HEK293 (cell line): Measurements from ENCODE around the gene HEATR5A.

Experiments
- CTCF ChIA-PET: fragments of 350-600 bp; formaldehyde crosslinking; extraction: SDS; loops from one replicate; lab custom pipeline; 2021; ENCODE audit warnings: antibody characterized with exemption; lab: Yijun Ruan, JAX
- POLR2A ChIA-PET: fragments of 300-600 bp; formaldehyde crosslinking; extraction: SDS; loops from one replicate; lab custom pipeline; 2020; ENCODE audit warnings: antibody characterized with exemption, inconsistent platforms; lab: Yijun Ruan, JAX
- H3K27ac ChIP-seq: fragments of 200-500 bp; sonication (Bioruptor generic); 2 replicates; pipeline ENCODE4 v1.5.1; 2014; ENCODE audit warnings: low read depth, low read length, control low read depth, inconsistent platforms; ENCODE audit errors: extremely low read depth
- H3K36me3 ChIP-seq, 2 experiments: fragments of 200-500 bp in 1 of 2; sonication (Bioruptor generic) in 1 of 2; 1 replicate in 1 of 2; 2 replicates in 1 of 2; pipeline ENCODE4 v1.5.1; 2014 to 2017; ENCODE audit warnings: inconsistent platforms in 2 of 2, low read length in 2 of 2; ENCODE audit not compliant: control insufficient read depth in 2 of 2, insufficient read depth in 1 of 2
- H3K4me1 ChIP-seq: fragments of 200-500 bp; sonication (Bioruptor generic); 2 replicates; pipeline ENCODE4 v1.5.1; 2014; ENCODE audit warnings: mild to moderate bottlenecking, low read length, inconsistent platforms; ENCODE audit not compliant: control insufficient read depth, insufficient read depth
- H3K4me3 ChIP-seq: 2 replicates; pipeline ENCODE4 v1.5.1; 2011; ENCODE audit warnings: low read depth, mild to moderate bottlenecking, control low read depth, low read length, moderate library complexity
- H3K9me3 ChIP-seq: fragments of 200-500 bp; sonication (Bioruptor generic); 2 replicates; pipeline ENCODE4 v1.5.1; 2014; ENCODE audit warnings: low read depth, low read length, inconsistent platforms; ENCODE audit not compliant: control insufficient read depth, insufficient read depth
- BCL11A ChIP-seq: fragments of 450-650 bp; formaldehyde crosslinking; IDR thresholded peaks from 2 replicates; pipeline ENCODE4 v1.5.1; 2016; ENCODE audit warnings: low read depth, missing biosample characterization, missing genetic modification characterization
- MEIS1 ChIP-seq: sonication (generic); formaldehyde crosslinking; IDR thresholded peaks from 2 replicates; pipeline ENCODE4 v1.8.1; 2022; ENCODE audit warnings: missing genetic modification reagents, mild to moderate bottlenecking, borderline replicate concordance
- PRDM2 ChIP-seq: fragments of 450-650 bp; formaldehyde crosslinking; IDR thresholded peaks from 2 replicates; pipeline ENCODE4 v1.5.1; 2016; ENCODE audit warnings: missing biosample characterization, missing genetic modification characterization, borderline replicate concordance
- PRDM4 ChIP-seq: fragments of 450-650 bp; formaldehyde crosslinking; IDR thresholded peaks from 2 replicates; pipeline ENCODE4 v1.5.1; 2017; ENCODE audit warnings: missing biosample characterization, missing genetic modification characterization
- SALL2 ChIP-seq: fragments of 450-650 bp; formaldehyde crosslinking; IDR thresholded peaks from 2 replicates; pipeline ENCODE4 v1.5.0; 2017; ENCODE audit warnings: missing biosample characterization, mild to moderate bottlenecking, missing genetic modification characterization, borderline replicate concordance
- TRIM28 ChIP-seq: IDR thresholded peaks from 2 replicates; pipeline ENCODE4 v1.6.1; 2011; ENCODE audit warnings: low read length, control low read depth, borderline replicate concordance
- YY2 ChIP-seq: fragments of 450-650 bp; formaldehyde crosslinking; IDR thresholded peaks from 2 replicates; pipeline ENCODE4 v1.5.1; 2016; ENCODE audit warnings: missing biosample characterization, missing genetic modification characterization
- ZBTB17 ChIP-seq: fragments of 450-650 bp; formaldehyde crosslinking; IDR thresholded peaks from 2 replicates; pipeline ENCODE4 v1.5.1; 2016; ENCODE audit warnings: missing biosample characterization, missing genetic modification characterization
- ZBTB6 ChIP-seq: fragments of 450-650 bp; formaldehyde crosslinking; IDR thresholded peaks from 2 replicates; pipeline ENCODE4 v1.5.1; 2017; ENCODE audit warnings: missing biosample characterization, missing genetic modification characterization
- ZNF148 ChIP-seq: fragments of 450-650 bp; formaldehyde crosslinking; IDR thresholded peaks from 2 replicates; pipeline ENCODE4 v1.5.0; 2017; ENCODE audit warnings: missing biosample characterization, missing genetic modification characterization, borderline replicate concordance
- ZNF174 ChIP-seq: fragments of 450-650 bp; formaldehyde crosslinking; IDR thresholded peaks from 2 replicates; pipeline ENCODE4 v1.5.0; 2017; ENCODE audit warnings: missing biosample characterization, mild to moderate bottlenecking, missing genetic modification characterization
- ZNF223 ChIP-seq: fragments of 450-650 bp; formaldehyde crosslinking; IDR thresholded peaks from 2 replicates; pipeline ENCODE4 v1.5.1; 2016; ENCODE audit warnings: missing biosample characterization, missing genetic modification characterization
- ZNF394 ChIP-seq: fragments of 450-650 bp; formaldehyde crosslinking; IDR thresholded peaks from 2 replicates; pipeline ENCODE4 v1.5.1; 2016; ENCODE audit warnings: missing biosample characterization, missing genetic modification characterization, mild to moderate bottlenecking, moderate library complexity, borderline replicate concordance
- ZNF423 ChIP-seq: fragments of 450-650 bp; formaldehyde crosslinking; IDR thresholded peaks from 2 replicates; pipeline ENCODE4 v1.5.1; 2016; ENCODE audit warnings: missing biosample characterization, missing genetic modification characterization
- ZNF513 ChIP-seq: fragments of 450-650 bp; IDR thresholded peaks from 2 replicates; pipeline ENCODE4 v1.5.1; 2018; ENCODE audit warnings: missing biosample characterization, missing genetic modification characterization
- ZNF623 ChIP-seq: fragments of 450-650 bp; formaldehyde crosslinking; IDR thresholded peaks from 2 replicates; pipeline ENCODE4 v1.5.1; 2016; ENCODE audit warnings: missing biosample characterization, missing genetic modification characterization
- ZNF76 ChIP-seq: fragments of 450-650 bp; formaldehyde crosslinking; IDR thresholded peaks from 2 replicates; pipeline ENCODE4; 2016; ENCODE audit warnings: low read depth, missing biosample characterization, missing genetic modification characterization, borderline replicate concordance
- ZSCAN16 ChIP-seq: fragments of 450-650 bp; formaldehyde crosslinking; IDR thresholded peaks from 2 replicates; pipeline ENCODE4 v1.5.1; 2016; ENCODE audit warnings: missing biosample characterization, missing genetic modification characterization
- ZSCAN5A ChIP-seq: fragments of 450-650 bp; formaldehyde crosslinking; IDR thresholded peaks from 2 replicates; pipeline ENCODE4 v1.5.1; 2016; ENCODE audit warnings: missing biosample characterization, missing genetic modification characterization

Gene HEATR5A

GRCh38 chr14:31265701-31266398 lies 154.5 kb downstream of the HEATR5A start:
- ChIA-PET POLR2A (no interaction called here), CTCF (interaction anchor here (0.5 to 1.1 kb wide), 2 partner anchors 9 to 62 kb away, joined by 3 read pairs; no protein-coding TSS in a partner anchor)
- TF ChIP-seq BCL11A (no peak), ZNF423 (tag by site-specific recombination) (no peak), MEIS1 (CRISPR knock-in tag) (no peak), ZNF76 (tag by site-specific recombination) (no peak), ZNF513 (no peak), PRDM2 (tag by site-specific recombination) (no peak), PRDM4 (tag by site-specific recombination) (no peak), ZBTB6 (tag by site-specific recombination) (no peak), ZNF223 (no peak), YY2 (tag by site-specific recombination) (no peak), SALL2 (tag by site-specific recombination) (no peak), ZSCAN5A (tag by site-specific recombination) (no peak), TRIM28 (no peak), ZSCAN16 (tag by site-specific recombination) (no peak), ZNF394 (tag by site-specific recombination) (no peak), ZNF623 (no peak), ZNF174 (no peak), ZBTB17 (no peak), ZNF148 (no peak)
- H3K4me1 ChIP-seq, result 0 out of 2 replicates have a peak, but pooled peaks cover 3% of the 10 kb centered on the region
- no peaks in the 10 kb centered on the region for H3K9me3 ChIP-seq
- H3K4me3 ChIP-seq, result no peak overlapping the region
- H3K36me3 ChIP-seq, result no peaks in the 10 kb centered on the region
- H3K27ac ChIP-seq, result no peak overlapping the region
